ENCODE data around the gene OR8B8. TPM values are rescaled to one million over a fixed set of nuclear protein-coding genes. Genes with fewer than 3 reads are reported as not detected.

The OR8B8 gene
- polyA plus RNA-seq, 1 donor from 2014 or later, result not detected

- Histone ChIP-seq H2AFZ (ENCODE audit: low read depth, low read length) (no peak overlapping the region), H3K27ac (ENCODE audit: low read length) (no peak overlapping the region), H3K9ac (ENCODE audit: low read length) (no peak overlapping the region), H3K79me2 (replicated peaks; ENCODE audit: insufficient read depth, low read length) (no peaks in the 10 kb centered on the region), H4K20me1 (ENCODE audit: insufficient read depth) (no peaks in the 10 kb centered on the region), H3F3A (ENCODE audit: insufficient read depth, low read length, poor library complexity, severe bottlenecking) (no peaks in the 10 kb centered on the region), H3K4me2 (ENCODE audit: low read length) (no peak overlapping the region), H3K9me2 (ENCODE audit: insufficient read depth, low read length) (no peaks in the 10 kb centered on the region), H3K27me3 (ENCODE audit: insufficient read depth, low read depth, low read length) (no peaks in the 10 kb centered on the region), H3K4me3 (ENCODE audit: low read length) (no peak overlapping the region), H3K9me3 (ENCODE audit: low read length) (no peaks in the 10 kb centered on the region), H3K36me3 (ENCODE audit: insufficient read depth, low read length) (no peaks in the 10 kb centered on the region)
- TF ChIP-seq, protein P1, sequence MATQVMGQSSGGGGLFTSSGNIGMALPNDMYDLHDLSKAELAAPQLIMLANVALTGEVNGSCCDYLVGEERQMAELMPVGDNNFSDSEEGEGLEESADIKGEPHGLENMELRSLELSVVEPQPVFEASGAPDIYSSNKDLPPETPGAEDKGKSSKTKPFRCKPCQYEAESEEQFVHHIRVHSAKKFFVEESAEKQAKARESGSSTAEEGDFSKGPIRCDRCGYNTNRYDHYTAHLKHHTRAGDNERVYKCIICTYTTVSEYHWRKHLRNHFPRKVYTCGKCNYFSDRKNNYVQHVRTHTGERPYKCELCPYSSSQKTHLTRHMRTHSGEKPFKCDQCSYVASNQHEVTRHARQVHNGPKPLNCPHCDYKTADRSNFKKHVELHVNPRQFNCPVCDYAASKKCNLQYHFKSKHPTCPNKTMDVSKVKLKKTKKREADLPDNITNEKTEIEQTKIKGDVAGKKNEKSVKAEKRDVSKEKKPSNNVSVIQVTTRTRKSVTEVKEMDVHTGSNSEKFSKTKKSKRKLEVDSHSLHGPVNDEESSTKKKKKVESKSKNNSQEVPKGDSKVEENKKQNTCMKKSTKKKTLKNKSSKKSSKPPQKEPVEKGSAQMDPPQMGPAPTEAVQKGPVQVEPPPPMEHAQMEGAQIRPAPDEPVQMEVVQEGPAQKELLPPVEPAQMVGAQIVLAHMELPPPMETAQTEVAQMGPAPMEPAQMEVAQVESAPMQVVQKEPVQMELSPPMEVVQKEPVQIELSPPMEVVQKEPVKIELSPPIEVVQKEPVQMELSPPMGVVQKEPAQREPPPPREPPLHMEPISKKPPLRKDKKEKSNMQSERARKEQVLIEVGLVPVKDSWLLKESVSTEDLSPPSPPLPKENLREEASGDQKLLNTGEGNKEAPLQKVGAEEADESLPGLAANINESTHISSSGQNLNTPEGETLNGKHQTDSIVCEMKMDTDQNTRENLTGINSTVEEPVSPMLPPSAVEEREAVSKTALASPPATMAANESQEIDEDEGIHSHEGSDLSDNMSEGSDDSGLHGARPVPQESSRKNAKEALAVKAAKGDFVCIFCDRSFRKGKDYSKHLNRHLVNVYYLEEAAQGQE (IDR thresholded peaks at IDR 0.05; ENCODE audit: borderline replicate concordance), result no peak
- TF ChIP-seq RAD21 (conservative IDR thresholded peaks at IDR 0.05) (no peak), MXI1 (conservative IDR thresholded peaks at IDR 0.05; ENCODE audit: poor library complexity, severe bottlenecking) (no peak), EZH2 (IDR thresholded peaks at IDR 0.05; ENCODE audit: borderline replicate concordance, insufficient read depth, low read length, poor library complexity, severe bottlenecking) (no peak), TAF1 (IDR thresholded peaks at IDR 0.05; ENCODE audit: low read depth) (no peak), SMC3 (conservative IDR thresholded peaks at IDR 0.05; ENCODE audit: poor library complexity) (no peak), POLR2AphosphoS5 (IDR thresholded peaks at IDR 0.05) (no peak), EP300 (conservative IDR thresholded peaks at IDR 0.05; ENCODE audit: poor library complexity, severe bottlenecking) (no peak)
- TF ChIP-seq, protein P2, sequence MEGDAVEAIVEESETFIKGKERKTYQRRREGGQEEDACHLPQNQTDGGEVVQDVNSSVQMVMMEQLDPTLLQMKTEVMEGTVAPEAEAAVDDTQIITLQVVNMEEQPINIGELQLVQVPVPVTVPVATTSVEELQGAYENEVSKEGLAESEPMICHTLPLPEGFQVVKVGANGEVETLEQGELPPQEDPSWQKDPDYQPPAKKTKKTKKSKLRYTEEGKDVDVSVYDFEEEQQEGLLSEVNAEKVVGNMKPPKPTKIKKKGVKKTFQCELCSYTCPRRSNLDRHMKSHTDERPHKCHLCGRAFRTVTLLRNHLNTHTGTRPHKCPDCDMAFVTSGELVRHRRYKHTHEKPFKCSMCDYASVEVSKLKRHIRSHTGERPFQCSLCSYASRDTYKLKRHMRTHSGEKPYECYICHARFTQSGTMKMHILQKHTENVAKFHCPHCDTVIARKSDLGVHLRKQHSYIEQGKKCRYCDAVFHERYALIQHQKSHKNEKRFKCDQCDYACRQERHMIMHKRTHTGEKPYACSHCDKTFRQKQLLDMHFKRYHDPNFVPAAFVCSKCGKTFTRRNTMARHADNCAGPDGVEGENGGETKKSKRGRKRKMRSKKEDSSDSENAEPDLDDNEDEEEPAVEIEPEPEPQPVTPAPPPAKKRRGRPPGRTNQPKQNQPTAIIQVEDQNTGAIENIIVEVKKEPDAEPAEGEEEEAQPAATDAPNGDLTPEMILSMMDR (IDR thresholded peaks at IDR 0.05; ENCODE audit: poor library complexity, severe bottlenecking), result no peak
Measured at GRCh38 chr11:124446916-124447315, 1.4 kb upstream of the OR8B8 start.

- Histone ChIP-seq H2AFZ (ENCODE audit: low read depth, low read length) (no peak overlapping the region), H3K36me3 (ENCODE audit: insufficient read depth, low read length) (no peaks in the 10 kb centered on the region), H3F3A (ENCODE audit: insufficient read depth, low read length, poor library complexity, severe bottlenecking) (no peaks in the 10 kb centered on the region), H3K4me2 (ENCODE audit: low read length) (no peak overlapping the region), H3K9me2 (ENCODE audit: insufficient read depth, low read length) (no peaks in the 10 kb centered on the region), H3K79me2 (replicated peaks; ENCODE audit: insufficient read depth, low read length) (no peaks in the 10 kb centered on the region), H4K20me1 (ENCODE audit: insufficient read depth) (no peaks in the 10 kb centered on the region), H3K9me3 (ENCODE audit: low read length) (no peaks in the 10 kb centered on the region), H3K4me3 (ENCODE audit: low read length) (no peak overlapping the region), H3K27ac (ENCODE audit: low read length) (no peak overlapping the region), H3K27me3 (ENCODE audit: insufficient read depth, low read depth, low read length) (no peaks in the 10 kb centered on the region), H3K9ac (ENCODE audit: low read length) (no peak overlapping the region)
- TF ChIP-seq TAF1 (IDR thresholded peaks at IDR 0.05; ENCODE audit: low read depth) (no peak), EZH2 (IDR thresholded peaks at IDR 0.05; ENCODE audit: borderline replicate concordance, insufficient read depth, low read length, poor library complexity, severe bottlenecking) (no peak), RAD21 (conservative IDR thresholded peaks at IDR 0.05) (no peak), POLR2AphosphoS5 (IDR thresholded peaks at IDR 0.05) (no peak), EP300 (conservative IDR thresholded peaks at IDR 0.05; ENCODE audit: poor library complexity, severe bottlenecking) (no peak), SMC3 (conservative IDR thresholded peaks at IDR 0.05; ENCODE audit: poor library complexity) (no peak), MXI1 (conservative IDR thresholded peaks at IDR 0.05; ENCODE audit: poor library complexity, severe bottlenecking) (no peak)
- TF ChIP-seq, protein P1 (IDR thresholded peaks at IDR 0.05; ENCODE audit: borderline replicate concordance), result no peak
- TF ChIP-seq, protein P2 (IDR thresholded peaks at IDR 0.05; ENCODE audit: poor library complexity, severe bottlenecking), result no peak
Measured at GRCh38 chr11:124442847-124443246, 2.6 kb downstream of the OR8B8 start.
